Muscle of leg (tissue), 11 donors: ENCODE measurements around the gene PTPRT. TPM values are rescaled to one million over a fixed set of nuclear protein-coding genes. Genes with fewer than 3 reads are reported as not detected.

Source experiments
- DNase-seq: peaks from one replicate; pipeline ENCODE4 v3.0.0; 2013
- H3K27ac ChIP-seq: one replicate; pipeline ENCODE4 v1.5.1; 2013; ENCODE audit warnings: mild to moderate bottlenecking, low read length, control low read depth
- H3K27me3 ChIP-seq: one replicate; pipeline ENCODE4 v1.6.1; 2013; ENCODE audit warnings: low read length; ENCODE audit not compliant: control insufficient read depth, insufficient read depth
- H3K36me3 ChIP-seq: one replicate; pipeline ENCODE4 v1.6.1; 2013; ENCODE audit warnings: low read length; ENCODE audit not compliant: control insufficient read depth, insufficient read depth
- H3K4me1 ChIP-seq: one replicate; pipeline ENCODE4 v1.6.1; 2013; ENCODE audit warnings: low read length; ENCODE audit not compliant: control insufficient read depth, insufficient read depth
- H3K4me3 ChIP-seq: one replicate; pipeline ENCODE4 v1.5.1; 2013; ENCODE audit warnings: low read length, control low read depth
- H3K9me3 ChIP-seq: replicated peaks from 2 replicates; pipeline ENCODE4 v1.6.1; 2013; ENCODE audit warnings: low read depth, low read length; ENCODE audit not compliant: control insufficient read depth
- WGBS: methylation state at CpG from one replicate; pipeline ENCODE4 v1.1.5; 2013; ENCODE audit warnings: missing lambda C conversion rate; ENCODE audit not compliant: insufficient coverage; 5-methylcytosine and 5-hydroxymethylcytosine counted together
- polyA plus RNA-seq, 8 donors: library from polyadenylated mRNA; unstranded; fragments of 120-200 nt; gene quantifications; one replicate each; pipeline versions ENCODE4 v1.2.1 to v1.2.3, GENCODE V29; 2013; ENCODE audit warnings: inconsistent platforms in 1 of 8, low replicate concordance in 1 of 8; ENCODE audit not compliant: insufficient read length in 8 of 8, insufficient read depth in 1 of 8
- total RNA-seq: library from RNA; stranded (reverse); fragments of 120-200 nt; gene quantifications from one replicate; pipeline ENCODE4 v1.2.4, GENCODE V29; 2013

Gene PTPRT
- total and polyA plus RNA-seq, 9 donors = 0.10 to 0.94 (median 0.51) TPM

- WGBS = 86% methylated on average over 4 of the region's 7 CpGs
Observed at GRCh38 chr20:42350521-42350920, 839.2 kb downstream of the PTPRT start.

DNA sequence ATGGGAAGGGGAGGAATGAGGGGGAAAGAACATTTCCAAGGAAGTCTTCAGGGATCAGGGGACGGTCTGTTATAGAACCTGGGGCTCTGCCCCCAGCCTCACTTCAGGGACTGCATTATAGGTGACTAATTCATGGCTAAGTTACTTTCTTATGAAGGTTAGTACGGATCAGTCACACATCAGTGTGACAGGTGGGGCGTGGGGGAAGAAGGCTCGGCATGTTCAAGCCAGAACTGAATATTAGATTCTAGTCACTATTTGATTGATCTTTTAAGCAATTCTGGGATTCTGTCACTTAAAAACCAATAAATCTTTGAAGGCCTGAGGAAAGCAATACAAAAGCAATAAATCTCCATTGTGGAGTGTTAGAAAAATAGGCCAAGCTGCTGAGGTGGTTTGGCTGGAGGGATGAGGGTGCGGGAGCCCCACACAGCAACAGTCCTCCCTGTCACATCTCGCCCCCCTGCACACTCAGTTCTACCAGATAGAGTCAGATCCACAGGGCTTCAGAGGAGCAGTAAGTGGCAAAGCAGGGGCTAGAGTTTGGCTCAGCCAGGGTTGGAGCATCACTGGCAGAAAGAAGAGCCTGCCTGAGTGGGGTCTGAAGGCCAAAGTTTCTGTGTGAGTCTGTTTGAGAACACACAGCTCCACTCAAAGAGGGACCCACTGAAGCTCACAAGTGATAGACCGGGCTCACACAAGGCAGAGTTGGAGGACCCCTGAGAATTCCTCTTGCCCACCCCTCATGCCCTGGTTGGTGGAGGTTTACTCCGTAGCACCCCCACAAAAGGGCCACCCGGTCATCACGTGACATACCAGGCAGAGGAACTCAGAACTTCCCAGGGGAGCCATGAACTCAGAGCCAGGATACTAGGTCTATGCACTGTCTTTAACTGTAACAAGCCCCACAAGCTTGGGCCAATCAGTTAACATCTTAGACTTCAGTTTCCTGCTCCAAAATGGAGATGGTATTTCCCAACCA is 843.2 kb downstream of the PTPRT start:
- no peak overlapping the region for H3K4me3 ChIP-seq
- H3K36me3 ChIP-seq = no peaks in the 10 kb centered on the region
- WGBS = 79% methylated on average over 5 of the region's 10 CpGs
- no peak for DNase-seq
- H3K27me3 ChIP-seq = no peaks in the 10 kb centered on the region
- H3K4me1 ChIP-seq = no peaks in the 10 kb centered on the region
- no peaks in the 10 kb centered on the region for H3K9me3 ChIP-seq
- H3K27ac ChIP-seq = no peak overlapping the region

More at GRCh38 chr20:42350521-42350920, 839.2 kb downstream of the PTPRT start:
- H3K27ac ChIP-seq = no peak overlapping the region
- no peaks in the 10 kb centered on the region for H3K9me3 ChIP-seq
- no peaks in the 10 kb centered on the region for H3K27me3 ChIP-seq
- DNase-seq = no peak
- no peaks in the 10 kb centered on the region for H3K4me1 ChIP-seq
- no peak overlapping the region for H3K4me3 ChIP-seq
- no peaks in the 10 kb centered on the region for H3K36me3 ChIP-seq

- DNase-seq = no peak
- H3K27me3 ChIP-seq = no peaks in the 10 kb centered on the region
- H3K4me1 ChIP-seq = peaks cover 35% of the 10 kb centered on the region
- no peaks in the 10 kb centered on the region for H3K9me3 ChIP-seq
- no peaks in the 10 kb centered on the region for H3K36me3 ChIP-seq
- 83% methylated on average over 1 of the region's 2 CpGs for WGBS
- no peak overlapping the region for H3K27ac ChIP-seq
- H3K4me3 ChIP-seq = no peak overlapping the region
Observed at GRCh38 chr20:42341654-42342053, 848.1 kb downstream of the PTPRT start.

- H3K27ac ChIP-seq = no peak overlapping the region
- WGBS = 27% methylated on average over 3 of the region's 4 CpGs
- no peaks in the 10 kb centered on the region for H3K9me3 ChIP-seq
- no peaks in the 10 kb centered on the region for H3K27me3 ChIP-seq
- H3K36me3 ChIP-seq = no peaks in the 10 kb centered on the region
- peaks cover 35% of the 10 kb centered on the region for H3K4me1 ChIP-seq
- DNase-seq = peak; percentile 81
- no peak overlapping the region for H3K4me3 ChIP-seq
Observed at GRCh38 chr20:42340368-42340767, 849.3 kb downstream of the PTPRT start.

- peak; percentile 96 for DNase-seq
- no peaks in the 10 kb centered on the region for H3K36me3 ChIP-seq
- peaks cover 35% of the 10 kb centered on the region for H3K4me1 ChIP-seq
- no peaks in the 10 kb centered on the region for H3K27me3 ChIP-seq
- no peaks in the 10 kb centered on the region for H3K9me3 ChIP-seq
- no peak overlapping the region for H3K4me3 ChIP-seq
- 20% methylated on average over 1 of the region's 5 CpGs for WGBS
- peak overlapping the region; percentile 86 for H3K27ac ChIP-seq
Observed at GRCh38 chr20:42338294-42339201, 851.2 kb downstream of the PTPRT start.

DNA sequence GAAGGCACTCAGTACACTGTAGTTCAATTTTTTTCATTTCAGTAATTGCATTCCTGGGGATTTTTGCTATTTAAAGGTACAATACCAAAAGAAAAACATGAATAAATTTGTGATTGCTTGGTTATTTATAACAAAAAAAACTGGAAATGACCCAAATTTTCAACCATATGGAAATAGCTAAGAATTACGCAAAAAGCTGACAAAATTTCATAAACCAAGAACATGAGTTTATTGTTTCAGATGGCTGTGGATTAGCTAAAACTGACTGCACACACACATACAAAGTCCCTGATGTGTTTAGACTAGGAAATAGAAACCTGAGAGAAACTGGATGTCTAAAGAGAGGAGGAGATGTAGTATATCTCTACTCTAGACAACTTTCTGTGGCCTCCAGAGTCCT is 853.1 kb downstream of the PTPRT start:
- no peaks in the 10 kb centered on the region for H3K27me3 ChIP-seq
- no peaks in the 10 kb centered on the region for H3K36me3 ChIP-seq
- H3K4me3 ChIP-seq = no peak overlapping the region
- no peak overlapping the region for H3K27ac ChIP-seq
- no CpG with 5 or more reads among the region's 1 CpG for WGBS
- DNase-seq = peak; percentile 60
- no peaks in the 10 kb centered on the region for H3K9me3 ChIP-seq
- peaks cover 35% of the 10 kb centered on the region for H3K4me1 ChIP-seq

- no peaks in the 10 kb centered on the region for H3K4me1 ChIP-seq
- H3K27ac ChIP-seq = no peak overlapping the region
- no peaks in the 10 kb centered on the region for H3K36me3 ChIP-seq
- peak; percentile 53 for DNase-seq
- no peaks in the 10 kb centered on the region for H3K9me3 ChIP-seq
- no peak overlapping the region for H3K4me3 ChIP-seq
- no CpG with 5 or more reads among the region's 2 CpGs for WGBS
- H3K27me3 ChIP-seq = no peaks in the 10 kb centered on the region
Observed at GRCh38 chr20:42319252-42320013, 870.3 kb downstream of the PTPRT start.

GRCh38 chr20:42313704-42314103 is 876.0 kb downstream of the PTPRT start:
- H3K36me3 ChIP-seq = no peaks in the 10 kb centered on the region
- no peak overlapping the region for H3K4me3 ChIP-seq
- no peaks in the 10 kb centered on the region for H3K4me1 ChIP-seq
- no peaks in the 10 kb centered on the region for H3K9me3 ChIP-seq
- no peaks in the 10 kb centered on the region for H3K27me3 ChIP-seq
- no peak overlapping the region for H3K27ac ChIP-seq
- no peak for DNase-seq
- 80% methylated on average over 1 of the region's 3 CpGs for WGBS

DNA sequence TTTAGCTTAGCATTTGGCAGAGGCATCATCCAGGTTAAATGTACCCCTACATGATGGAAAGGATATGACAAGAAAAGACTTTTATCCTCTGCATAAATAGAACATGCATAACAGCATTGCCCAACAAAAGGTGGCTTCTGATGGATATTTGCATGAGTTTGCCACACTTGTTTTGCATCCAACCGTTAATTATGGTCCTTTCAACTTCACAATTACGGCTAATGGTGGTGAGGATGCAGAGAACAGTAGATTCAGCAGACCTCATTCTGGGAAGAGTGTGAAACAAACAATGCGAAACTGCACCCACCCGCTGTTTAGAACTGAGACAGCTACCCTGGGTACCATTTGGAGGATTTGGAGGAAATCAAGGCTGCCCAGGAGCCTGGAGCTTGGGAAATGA is 880.7 kb downstream of the PTPRT start:
- H3K4me1 ChIP-seq = no peaks in the 10 kb centered on the region
- no peaks in the 10 kb centered on the region for H3K9me3 ChIP-seq
- H3K36me3 ChIP-seq = no peaks in the 10 kb centered on the region
- no peak for DNase-seq
- H3K27ac ChIP-seq = no peak overlapping the region
- WGBS = 60% methylated on average over 2 of the region's 4 CpGs
- H3K4me3 ChIP-seq = no peak overlapping the region
- H3K27me3 ChIP-seq = no peaks in the 10 kb centered on the region
